ENCODE data around the gene ITPRID2. TPM values are rescaled to one million over a fixed set of nuclear protein-coding genes. Genes with fewer than 3 reads are reported as not detected.

The ITPRID2 gene
- total and polyA plus RNA-seq, 2 of the 8 experiments (the other 6 are each of a cell fraction or from before 2014, with no cell fraction given) = 1.9 to 12.6 TPM

GRCh38 chr2:181891258-181891965 is at the start of gene ITPRID2 (continued):
- no peak for TF ChIP-seq ATF3 (IDR thresholded peaks at IDR 0.05; ENCODE audit: insufficient read depth, low read depth, low read length)
- peak in 1 of 2 experiments; percentile 16; a peak in 1 of 4 replicates for TF ChIP-seq RAD21 (IDR thresholded peaks at IDR 0.05 in 1 of 2, conservative IDR thresholded peaks at IDR 0.05 in 1 of 2; ENCODE audit: low read depth in 2 of 2, low read length in 2 of 2)

Data from H1 (cell line).